Stimulated activated CD8-positive, alpha-beta memory T cell treated with anti-CD3 and anti-CD28 coated beads, Interleukin-7, amount 100 ng/mL, for 4 hours (primary cell): ENCODE data around the gene SLC4A4.

Experiments used
- DNase-seq, 2 donors: peaks; one replicate each; pipeline ENCODE4 v3.0.0-alpha.2; 2020; ENCODE audit warnings: low read depth in 2 of 2

Gene SLC4A4

DNA sequence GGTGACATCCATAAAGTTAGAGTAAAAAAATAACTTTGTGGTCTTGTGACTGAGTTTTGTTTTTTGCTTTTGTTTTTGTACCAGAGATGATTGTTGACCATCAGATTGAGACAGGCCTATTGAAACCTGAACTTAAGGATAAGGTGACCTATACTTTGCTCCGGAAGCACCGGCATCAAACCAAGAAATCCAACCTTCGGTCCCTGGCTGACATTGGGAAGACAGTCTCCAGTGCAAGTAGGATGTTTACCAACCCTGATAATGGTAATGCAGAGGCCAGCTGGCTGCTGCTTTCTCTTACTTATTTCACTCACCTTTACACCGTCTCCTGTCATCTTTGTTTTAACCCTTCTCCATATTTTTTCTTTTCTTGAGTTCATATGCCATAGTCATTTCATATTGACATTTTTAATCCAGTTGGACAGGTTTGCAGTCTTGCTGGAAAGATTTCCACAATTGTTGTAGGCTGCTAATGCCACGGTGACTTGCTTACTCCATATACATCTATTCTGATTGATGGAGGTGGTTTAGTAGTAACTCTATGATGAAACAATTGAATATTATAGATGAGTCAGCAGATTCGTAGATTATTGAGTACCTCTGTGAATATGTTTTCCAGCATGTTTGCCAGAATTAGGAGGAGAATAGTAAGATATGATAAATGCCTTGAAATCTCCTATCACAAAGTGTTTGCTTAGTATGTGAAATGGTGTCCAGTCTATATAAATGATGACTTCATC lies 18.3 kb downstream of the SLC4A4 start:
- no peak for DNase-seq

DNA sequence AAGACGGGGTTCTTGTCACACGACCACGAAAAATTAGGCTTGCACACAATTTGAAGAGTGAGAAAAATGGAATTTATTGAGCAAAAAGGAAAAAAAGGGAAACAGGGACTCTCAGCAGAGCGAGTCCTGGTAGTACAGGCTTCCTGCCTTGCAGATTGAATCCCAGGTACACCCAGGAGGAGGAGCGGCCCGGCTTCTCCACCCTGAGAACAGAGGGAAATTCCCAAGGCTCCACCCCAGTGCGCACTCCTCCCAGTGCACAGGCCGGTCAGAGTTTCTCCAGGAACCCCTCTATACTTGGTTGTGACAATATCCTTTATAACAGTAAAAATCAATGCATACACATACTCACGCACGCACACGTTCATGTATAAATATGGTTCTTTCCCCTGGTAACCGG lies 22.0 kb downstream of the SLC4A4 start:
- DNase-seq: no peak

DNA sequence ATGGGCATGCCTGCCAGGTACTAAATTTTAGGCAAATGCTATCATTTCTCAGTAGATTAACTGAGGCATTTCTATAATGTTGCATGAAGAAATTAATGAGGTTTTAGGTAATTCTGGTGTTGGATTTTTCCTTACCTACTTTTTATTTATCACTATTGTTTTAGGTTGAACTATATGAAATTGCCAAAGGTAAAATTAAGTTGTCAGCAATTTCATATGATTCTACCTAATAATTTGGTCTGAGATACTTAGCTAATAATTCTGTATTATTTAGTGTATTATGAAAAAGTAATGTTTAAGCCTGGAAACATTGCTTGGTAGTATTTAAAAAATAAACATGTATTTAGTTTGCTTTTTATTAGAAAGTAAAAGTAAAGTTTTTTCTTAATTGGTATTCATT lies 22.7 kb downstream of the SLC4A4 start:
- DNase-seq: no peak

DNA sequence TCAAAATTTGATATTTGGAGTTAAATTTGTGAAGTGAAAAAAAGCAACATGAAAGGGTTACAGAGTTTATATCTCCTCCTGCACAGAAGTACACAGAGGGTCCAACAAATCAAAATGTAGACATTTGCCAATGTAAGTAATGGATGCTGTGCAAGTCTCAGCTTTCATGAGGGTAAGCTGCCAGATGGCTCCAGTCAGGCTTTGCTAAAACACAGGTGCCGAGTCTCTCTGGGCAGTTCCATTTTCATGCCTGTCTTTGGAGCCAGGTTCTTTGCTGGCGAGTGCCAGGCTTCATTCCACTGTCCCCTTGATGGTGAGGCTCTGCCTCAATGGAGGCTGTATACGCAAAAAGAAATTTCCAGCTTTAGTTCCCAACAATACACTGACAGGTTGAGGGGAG lies 27.9 kb downstream of the SLC4A4 start:
- DNase-seq: no peak

DNA sequence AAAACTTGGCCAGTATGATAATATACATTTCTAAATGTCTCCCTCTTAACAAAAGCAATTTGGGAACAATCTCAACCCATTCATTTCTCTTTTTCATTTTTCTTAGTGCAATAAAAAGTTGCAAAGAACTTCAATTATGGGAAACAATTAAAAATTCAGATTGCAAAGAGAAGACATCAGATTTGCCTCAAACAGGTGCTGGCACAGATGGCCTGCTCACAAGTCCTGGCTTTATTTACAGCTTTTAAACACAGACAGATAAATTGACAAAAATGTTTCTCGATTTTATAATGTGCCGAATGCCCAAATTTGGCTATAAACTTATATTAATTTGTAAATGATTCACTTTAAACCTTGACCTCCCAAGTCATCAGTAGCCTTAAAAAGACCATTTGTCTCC lies 28.7 kb downstream of the SLC4A4 start:
- no peak for DNase-seq

DNA sequence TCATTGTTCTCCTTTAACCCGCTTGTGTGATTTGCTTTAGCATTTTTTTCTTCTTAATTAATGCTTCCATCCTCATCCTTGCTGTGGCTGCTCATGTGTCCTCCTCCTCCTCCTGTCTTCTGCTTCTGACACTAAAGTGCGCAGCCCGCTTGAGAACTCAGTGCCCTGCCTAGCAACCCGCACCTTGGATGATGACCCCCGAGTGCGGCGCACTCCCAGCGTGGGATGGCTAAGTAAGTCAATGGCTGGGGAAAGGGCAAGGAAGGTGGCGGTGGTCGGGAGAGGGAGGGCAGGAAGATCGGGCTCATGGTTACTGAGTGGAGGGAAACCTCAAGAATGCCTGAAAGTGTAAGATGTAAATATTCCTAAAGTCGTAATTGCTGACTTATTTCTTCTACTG lies 30.1 kb downstream of the SLC4A4 start:
- DNase-seq: no peak

DNA sequence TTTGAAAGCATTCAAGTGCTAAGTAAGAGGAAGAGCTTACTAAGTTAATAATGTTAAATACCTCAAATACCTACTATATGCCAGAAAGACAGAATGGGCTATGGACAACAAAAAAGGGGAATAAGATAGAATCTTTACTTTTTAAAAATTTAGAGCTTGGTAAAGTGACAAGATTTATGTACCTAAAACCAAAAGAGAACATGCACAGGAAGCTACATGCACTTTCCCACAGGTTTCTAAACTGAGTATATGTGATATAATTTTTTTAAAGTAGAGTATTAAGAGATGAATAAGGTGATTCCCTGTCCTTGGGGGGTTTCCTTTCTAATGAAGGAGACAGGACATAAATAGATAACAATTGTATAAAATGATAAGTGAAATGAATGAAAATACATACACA lies 30.7 kb downstream of the SLC4A4 start:
- no peak for DNase-seq

DNA sequence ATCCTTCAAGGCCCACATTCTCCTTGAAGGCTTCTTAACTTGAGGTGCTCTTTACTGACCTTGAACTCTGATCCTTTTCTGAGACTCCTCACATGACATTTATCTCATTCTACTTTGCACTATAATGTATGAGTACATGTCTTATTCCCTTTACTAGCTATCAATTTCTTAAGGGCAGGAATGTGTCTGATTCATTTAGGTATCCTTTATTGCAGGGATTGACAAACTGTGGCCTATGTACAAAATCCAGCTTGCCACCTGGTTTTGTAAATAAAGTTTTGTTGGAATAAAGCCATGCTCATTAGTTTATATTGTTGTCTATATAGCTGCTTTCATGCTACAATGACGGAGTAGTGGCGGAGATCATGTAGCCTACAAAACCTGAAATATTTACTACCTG lies 36.7 kb downstream of the SLC4A4 start:
- no peak for DNase-seq

DNA sequence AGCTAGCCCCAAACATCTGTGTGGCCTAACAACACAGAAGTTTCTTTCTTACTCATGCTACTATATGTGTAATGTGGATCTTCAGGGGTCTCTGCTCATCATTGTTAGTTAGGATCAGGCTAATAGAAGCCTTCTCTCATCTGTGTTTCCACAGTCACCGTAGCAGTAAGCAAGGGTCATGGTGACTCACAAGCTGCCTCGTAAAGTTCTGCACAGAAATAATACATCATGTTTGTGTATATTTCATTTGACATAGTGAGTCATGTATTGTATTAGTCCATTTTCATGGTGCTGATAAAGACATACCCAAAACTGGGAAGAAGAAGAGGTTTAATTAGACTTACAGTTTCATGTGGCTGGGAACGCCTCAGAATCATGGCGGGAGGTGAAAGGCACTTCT lies 38.7 kb downstream of the SLC4A4 start:
- DNase-seq: no peak

DNA sequence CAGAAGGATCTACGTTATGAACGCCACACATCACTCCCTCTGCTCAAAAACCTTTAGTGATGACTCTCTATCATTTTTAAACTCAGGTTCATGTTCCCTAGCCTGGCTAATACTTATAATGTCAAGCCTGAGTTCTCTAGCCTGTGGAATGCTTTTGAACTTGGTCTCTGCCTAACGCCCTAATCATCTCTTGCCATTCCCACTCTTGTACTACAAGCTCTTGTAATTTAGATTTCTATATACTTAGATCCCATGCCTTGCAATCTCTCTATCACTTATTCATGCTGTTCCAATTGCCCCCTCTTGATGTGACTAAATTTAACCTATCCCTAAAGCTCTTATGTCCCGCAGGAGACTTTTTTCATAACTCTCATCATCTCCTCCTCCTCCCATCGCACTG lies 40.3 kb downstream of the SLC4A4 start:
- DNase-seq: no peak

DNA sequence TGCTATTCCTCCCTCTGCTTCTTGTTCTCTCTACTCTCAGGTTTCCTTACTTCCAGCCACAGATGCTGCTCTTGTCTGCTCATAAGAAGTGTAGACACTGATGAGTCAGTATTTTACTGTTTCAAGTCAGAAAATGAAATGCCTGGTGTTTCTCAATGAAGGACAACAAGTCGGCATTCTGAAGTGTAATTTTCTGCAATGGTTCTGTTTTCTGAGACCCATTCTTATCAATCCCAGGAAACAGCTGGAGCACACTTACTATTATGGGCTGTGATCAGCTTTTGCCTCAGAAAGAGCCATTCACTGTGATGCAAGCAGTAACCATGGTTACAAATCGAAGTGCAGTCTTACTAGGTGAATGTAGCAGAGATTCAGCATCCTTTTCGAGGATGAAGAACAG lies 42.0 kb downstream of the SLC4A4 start:
- no peak for DNase-seq

DNA sequence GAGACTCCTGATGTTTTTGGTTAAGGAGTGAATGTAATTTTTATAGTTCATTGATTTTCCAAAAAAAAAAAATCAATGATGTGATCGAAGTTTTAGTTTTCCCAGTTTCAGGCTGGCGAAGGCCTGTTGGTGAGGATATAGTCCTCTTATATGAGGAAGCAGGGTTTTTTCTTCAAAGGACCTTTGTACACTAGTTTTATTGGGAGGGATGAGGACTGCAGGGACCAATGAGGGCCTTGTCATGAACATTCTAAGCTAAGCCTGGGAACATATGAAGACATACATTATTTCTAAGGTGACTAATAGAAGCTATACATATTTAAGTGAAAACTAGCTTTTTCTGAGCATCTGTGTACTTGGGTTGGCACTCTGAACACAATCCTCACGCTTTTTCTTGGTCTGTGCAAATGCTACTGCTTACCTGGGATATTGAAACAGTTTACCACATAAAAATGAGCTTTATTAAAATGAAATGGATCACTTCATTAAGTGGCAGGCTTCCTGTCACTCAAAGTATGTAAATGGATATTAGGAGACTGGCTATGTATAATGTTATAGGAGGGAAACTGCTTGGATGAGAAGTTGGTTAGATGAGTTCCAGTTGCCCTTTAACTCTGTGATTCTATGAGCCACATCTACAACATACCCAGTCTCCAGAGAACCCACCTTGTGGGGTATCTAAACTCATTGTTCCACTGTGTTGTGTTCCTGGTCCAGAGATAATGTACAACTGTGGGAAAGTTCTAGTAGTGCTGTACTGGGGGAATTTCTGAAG lies 43.5 kb downstream of the SLC4A4 start:
- no peak for DNase-seq

DNA sequence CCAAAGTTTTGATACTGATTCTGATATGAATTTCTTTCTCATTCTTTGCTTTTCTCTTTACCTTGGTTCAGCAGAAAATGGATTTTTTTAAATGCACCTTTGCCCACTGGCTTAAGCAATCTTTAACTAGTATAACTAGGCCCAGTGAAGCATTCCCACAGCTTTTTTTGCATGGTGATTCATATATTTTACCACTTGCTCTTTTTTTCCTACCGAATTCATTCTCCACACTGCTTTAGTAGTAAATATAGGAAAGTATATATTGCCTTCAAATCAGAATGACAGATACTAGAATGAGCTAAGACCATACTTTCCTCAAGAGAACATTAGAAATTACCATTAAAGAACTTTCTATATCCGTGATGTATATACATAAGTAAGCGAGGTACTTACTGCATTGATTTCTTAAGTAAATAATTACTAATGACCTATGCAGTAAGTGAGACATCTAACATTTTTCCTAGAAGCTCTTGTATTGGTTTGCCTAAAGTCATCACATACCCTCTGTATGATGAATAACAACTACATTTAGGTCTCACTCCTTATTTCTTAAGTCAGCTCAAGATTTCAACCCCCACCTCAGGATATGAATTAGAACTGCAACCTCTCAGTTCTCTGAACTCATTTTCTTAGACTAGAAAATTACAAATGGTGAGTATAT lies 44.2 kb downstream of the SLC4A4 start:
- DNase-seq: no peak

DNA sequence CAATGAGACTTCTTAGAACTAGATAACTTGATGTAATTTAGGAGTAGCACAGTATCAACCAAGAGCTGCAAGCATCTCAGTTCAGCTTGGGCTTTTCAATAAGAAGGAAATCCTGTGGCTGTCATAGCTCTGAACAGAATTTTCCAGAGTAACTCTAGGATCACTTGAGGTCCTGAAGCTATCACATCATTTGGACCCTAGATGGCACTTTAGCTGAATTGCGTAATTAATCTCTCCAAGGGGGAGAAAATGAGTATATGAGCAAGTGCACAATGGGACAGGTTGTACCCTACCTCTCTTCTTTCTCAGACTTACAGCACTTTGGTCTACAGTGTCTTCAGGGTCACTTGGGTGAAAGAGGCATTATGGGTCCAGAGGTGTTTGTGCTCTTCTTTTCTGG lies 45.2 kb downstream of the SLC4A4 start:
- no peak for DNase-seq

DNA sequence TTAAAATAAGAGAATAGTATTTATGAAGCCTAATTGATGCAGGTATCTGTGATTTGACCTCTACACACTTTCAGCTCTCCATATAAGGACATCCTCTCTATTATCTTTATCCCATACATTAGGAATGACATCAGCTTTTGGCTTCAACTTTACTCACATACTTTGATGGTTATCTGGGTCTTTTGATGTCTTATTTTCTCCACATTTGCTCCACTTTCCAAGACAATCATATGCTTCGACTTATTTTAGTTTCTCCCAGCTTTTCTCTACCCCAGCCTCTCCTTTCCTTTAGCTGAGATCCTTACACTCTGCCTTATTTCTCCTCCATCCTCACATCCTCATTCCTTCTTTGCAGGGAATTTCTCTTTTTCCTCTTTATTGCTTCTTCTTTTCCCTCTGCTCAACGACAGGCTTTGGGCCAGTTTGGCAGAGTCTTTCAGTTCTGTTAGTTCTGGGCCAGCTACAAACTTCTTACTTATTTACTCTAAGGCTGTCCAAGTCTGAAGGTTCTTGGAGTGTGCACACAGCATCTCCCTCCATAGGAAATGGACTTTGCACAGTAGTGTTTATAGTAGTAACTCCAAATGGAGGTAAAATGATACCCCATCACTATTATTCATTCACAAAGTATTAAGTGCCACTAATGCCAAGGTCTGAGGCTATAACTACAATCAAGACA lies 50.5 kb downstream of the SLC4A4 start:
- no peak for DNase-seq

DNA sequence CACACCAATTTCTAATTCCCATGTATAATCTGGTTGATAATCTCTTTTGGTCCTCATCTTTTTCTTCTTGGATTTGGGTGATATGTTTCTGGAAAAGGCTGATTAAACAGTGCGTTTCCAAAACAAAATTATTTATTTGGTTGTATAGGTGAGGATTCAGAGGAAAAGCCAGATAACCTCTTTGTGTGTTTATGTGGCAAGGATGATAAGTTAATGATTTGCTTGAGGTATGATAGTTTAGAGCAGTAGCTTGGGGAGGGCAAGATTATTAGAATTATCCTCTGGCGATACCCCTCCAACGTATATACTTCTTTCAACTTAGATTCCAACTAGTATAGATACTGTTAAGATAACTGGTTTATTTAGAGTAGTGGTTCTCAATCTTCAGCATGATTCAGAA lies 53.3 kb downstream of the SLC4A4 start:
- no peak for DNase-seq

DNA sequence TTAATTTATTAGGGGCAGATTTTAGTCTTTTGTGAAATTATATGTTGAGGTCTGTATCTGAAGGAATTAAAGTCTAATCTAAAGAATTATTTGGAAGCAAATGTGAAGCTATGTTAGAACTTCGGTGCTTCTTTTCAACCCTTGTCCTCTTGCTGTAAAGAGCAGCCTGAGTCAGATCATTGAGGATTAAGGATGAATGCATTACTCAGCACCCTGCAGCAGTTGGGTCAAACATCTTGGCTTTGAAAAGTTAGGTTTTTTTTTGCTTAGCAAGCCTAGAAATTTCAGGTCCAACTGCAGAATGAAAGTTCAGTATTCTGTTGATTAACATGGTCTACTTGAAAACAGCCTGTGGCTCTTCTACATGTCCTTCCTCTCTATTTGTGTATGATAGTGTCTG lies 57.6 kb downstream of the SLC4A4 start:
- no peak for DNase-seq

DNA sequence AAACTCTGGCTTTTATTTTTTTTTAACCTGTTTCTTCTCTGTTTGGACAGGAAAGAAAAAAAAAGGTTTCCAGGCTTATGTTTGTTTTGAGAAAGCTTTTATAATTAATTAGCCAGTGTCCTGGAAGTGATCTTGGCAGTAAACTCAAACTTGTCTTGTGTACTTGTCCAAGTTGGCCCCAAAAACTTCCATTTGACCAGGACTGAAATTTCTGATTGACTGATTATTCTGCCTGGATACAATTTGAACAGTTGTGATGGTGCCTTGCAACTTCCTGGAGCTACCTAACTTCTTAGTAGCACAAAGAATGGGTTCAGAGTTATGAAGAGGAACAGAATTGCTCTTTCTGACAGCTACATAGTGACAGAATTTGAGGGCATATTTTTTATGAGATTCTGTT lies 62.0 kb downstream of the SLC4A4 start:
- no peak for DNase-seq

DNA sequence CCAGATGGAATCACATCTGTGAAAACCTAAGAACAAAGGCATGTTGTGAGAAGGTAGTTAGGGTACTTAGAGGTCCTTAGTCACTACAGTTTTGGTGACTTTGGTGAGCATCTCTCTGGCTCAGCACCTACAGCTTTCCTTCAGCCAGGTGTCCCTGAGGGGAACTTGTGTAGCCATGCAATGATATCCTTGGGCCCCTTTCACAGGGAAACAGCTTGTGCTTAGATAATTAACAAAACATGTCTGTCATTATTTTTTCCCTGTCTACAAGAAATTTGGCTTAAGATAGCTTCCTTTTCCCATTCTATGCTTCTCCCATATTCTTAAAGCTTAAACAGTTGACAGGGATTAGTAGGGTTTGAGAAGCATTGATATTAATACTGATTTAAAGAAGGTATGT lies 63.8 kb downstream of the SLC4A4 start:
- DNase-seq: no peak

DNA sequence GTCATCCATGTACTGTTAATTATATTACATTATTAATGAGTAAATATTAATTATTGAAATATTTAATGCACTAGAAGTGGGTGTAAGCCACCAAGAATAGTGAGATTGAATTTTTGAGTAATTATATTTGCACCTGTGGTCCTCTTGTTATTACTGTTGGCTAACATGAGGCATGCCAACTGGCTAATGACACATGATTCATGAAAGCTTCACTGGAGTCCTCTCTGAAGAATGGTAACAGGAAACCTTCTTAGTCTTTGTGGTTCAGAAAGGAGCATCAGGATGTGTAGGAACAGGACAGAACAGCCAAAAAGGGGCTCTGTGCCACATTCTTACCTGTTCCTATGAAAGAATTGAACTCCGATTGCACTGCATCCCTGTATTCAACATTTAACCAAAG lies 65.2 kb downstream of the SLC4A4 start:
- DNase-seq: no peak

DNA sequence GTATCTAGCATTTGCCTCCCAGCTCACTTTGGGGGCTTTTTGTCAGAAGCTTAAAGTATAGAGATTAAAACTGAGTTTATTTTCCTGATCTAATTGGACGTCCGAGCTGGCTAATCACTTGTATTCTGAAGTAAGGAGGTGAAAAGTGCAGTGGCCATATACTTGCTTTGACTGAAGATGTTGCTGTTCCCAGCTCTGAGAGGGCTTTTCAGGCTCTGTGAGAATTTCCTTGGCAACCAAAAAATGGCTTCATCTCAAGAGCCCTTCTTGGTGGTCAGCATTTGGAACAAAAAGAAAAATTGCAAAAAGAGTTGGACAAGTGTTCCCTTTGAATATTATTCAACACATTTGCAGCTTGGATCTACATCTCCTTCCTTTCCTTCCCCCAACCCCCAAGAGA lies 67.0 kb downstream of the SLC4A4 start:
- no peak for DNase-seq

DNA sequence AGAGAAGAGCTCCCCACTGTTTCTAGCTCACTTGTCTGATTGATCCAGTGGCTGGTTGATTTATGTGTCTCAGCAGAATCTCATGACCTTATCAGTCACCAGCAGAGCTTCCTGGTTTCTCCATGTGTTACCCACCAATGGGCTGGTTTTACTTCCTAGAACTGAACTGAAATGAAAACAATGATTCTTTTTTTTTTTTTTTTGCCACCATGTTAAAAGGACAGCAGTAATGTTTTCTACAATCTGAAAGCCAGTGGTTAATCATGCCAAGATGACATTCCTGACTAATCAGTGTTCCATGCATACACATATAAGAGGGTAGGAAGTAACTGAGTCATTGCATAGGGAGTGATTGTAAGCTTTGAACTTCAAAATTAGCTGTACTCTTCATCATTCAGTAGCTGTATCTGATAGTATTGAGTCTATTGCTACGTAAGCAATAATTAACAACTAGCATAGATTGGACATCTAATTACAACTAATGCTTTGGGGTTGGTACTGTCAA lies 67.7 kb downstream of the SLC4A4 start:
- DNase-seq: no peak
